ENCODE measurements around the gene TPSG1. TPM values are rescaled to one million over a fixed set of nuclear protein-coding genes. Genes with fewer than 3 reads are reported as not detected.
"Not testable (repeated sequence)": the region's sequence is repeated elsewhere in the genome, so short reads cannot be mapped to it uniquely, and the experiment has no call there.

The TPSG1 gene
- total RNA-seq, result under 1 TPM in 1 of 3 donors, not detected in 2; 0.40 TPM
- total RNA-seq (2013), result not detected

- Mint-ChIP-seq H3K4me1 (no peaks in the 10 kb centered on the region), H3K36me3 (no peaks in the 10 kb centered on the region), H3K27me3 (ENCODE audit: low read depth in 2 of 2) (no peaks in the 10 kb centered on the region), H3K27ac (no peak within 1 kb of the TSS), H3K4me3 (no peak within 1 kb of the TSS), H3K9me3 (no peaks in the 10 kb centered on the region)
- H3K4me3 ChIP-seq (ENCODE audit: low read length), result no peak within 1 kb of the TSS
- no peaks in the 10 kb centered on the region for H3K27me3 ChIP-seq (ENCODE audit: control insufficient read depth, insufficient read depth, low read length)
- DNase-seq (no peak), ATAC-seq (no peak)
- no peak for TF ChIP-seq CTCF (IDR thresholded peaks at IDR 0.05)
- no peaks in the 10 kb centered on the region for H3K36me3 ChIP-seq (ENCODE audit: control insufficient read depth, insufficient read depth, low read length)
- peaks cover 3% of the 10 kb centered on the region for H3K4me1 ChIP-seq (ENCODE audit: control insufficient read depth, insufficient read depth, low read length)
- H3K9me3 ChIP-seq (ENCODE audit: control insufficient read depth, insufficient read depth, low read length), result no peaks in the 10 kb centered on the region
- 78% methylated on average over 10 of the region's 10 CpGs for WGBS (ENCODE audit: insufficient coverage)
- intact Hi-C loops (cut with micrococcal nuclease), result no loop called here
- H3K27ac ChIP-seq (ENCODE audit: low read length), result no peak within 1 kb of the TSS
These were observed at the start of gene TPSG1 for GRCh38 chr16:1225051-1225451. Gene TPSG1 (minus strand): TSS chr16:1225268. CDS start chr16:1225252, 16 bp downstream.

- WGBS (ENCODE audit: insufficient coverage), result 86% methylated on average over 1 of the region's 7 CpGs
- TF ChIP-seq CTCF (IDR thresholded peaks at IDR 0.05), result no peak
- Histone ChIP-seq H3K4me3 (ENCODE audit: low read length) (no peak overlapping the region), H3K27me3 (ENCODE audit: control insufficient read depth, insufficient read depth, low read length) (no peaks in the 10 kb centered on the region), H3K36me3 (ENCODE audit: control insufficient read depth, insufficient read depth, low read length) (no peaks in the 10 kb centered on the region), H3K4me1 (ENCODE audit: control insufficient read depth, insufficient read depth, low read length) (peaks cover 5% of the 10 kb centered on the region), H3K27ac (ENCODE audit: low read length) (no peak overlapping the region), H3K9me3 (ENCODE audit: control insufficient read depth, insufficient read depth, low read length) (no peaks in the 10 kb centered on the region)
- ATAC-seq (no peak), DNase-seq (no peak)
- no peaks in the 10 kb centered on the region for H3K9me3 Mint-ChIP-seq
- no peaks in the 10 kb centered on the region for H3K36me3 Mint-ChIP-seq
- intact Hi-C loops (cut with micrococcal nuclease), result no loop called here
- H3K27ac Mint-ChIP-seq, result no peak overlapping the region
- H3K4me3 Mint-ChIP-seq, result no peak overlapping the region
- peaks cover 0 to 10% of the 10 kb centered on the region in 2 donors for H3K4me1 Mint-ChIP-seq
- peaks cover 0 to 18% of the 10 kb centered on the region in 2 donors for H3K27me3 Mint-ChIP-seq (ENCODE audit: low read depth in 2 of 2)
These were observed 49.7 kb upstream of the TPSG1 start for GRCh38 chr16:1274767-1275166.

GRCh38 chr16:1273816-1274215, 48.7 kb upstream of the TPSG1 start:
- H3K4me3 ChIP-seq (ENCODE audit: low read length), result no peak overlapping the region
- H3K27me3 ChIP-seq (ENCODE audit: control insufficient read depth, insufficient read depth, low read length), result no peaks in the 10 kb centered on the region
- peaks cover 5% of the 10 kb centered on the region for H3K4me1 ChIP-seq (ENCODE audit: control insufficient read depth, insufficient read depth, low read length)
- no peak overlapping the region for H3K27ac ChIP-seq (ENCODE audit: low read length)
- TF ChIP-seq CTCF (IDR thresholded peaks at IDR 0.05), result no peak
- Mint-ChIP-seq H3K27me3 (ENCODE audit: low read depth in 2 of 2) (peaks cover 0 to 18% of the 10 kb centered on the region in 2 donors), H3K9me3 (no peaks in the 10 kb centered on the region), H3K27ac (no peak overlapping the region), H3K4me3 (no peak overlapping the region), H3K36me3 (no peaks in the 10 kb centered on the region), H3K4me1 (peaks cover 0 to 10% of the 10 kb centered on the region in 2 donors)
- no peaks in the 10 kb centered on the region for H3K9me3 ChIP-seq (ENCODE audit: control insufficient read depth, insufficient read depth, low read length)
- intact Hi-C loops (cut with micrococcal nuclease), result no loop called here
- ATAC-seq (no peak), DNase-seq (no peak)
- no peaks in the 10 kb centered on the region for H3K36me3 ChIP-seq (ENCODE audit: control insufficient read depth, insufficient read depth, low read length)
- WGBS (ENCODE audit: insufficient coverage), result 85% methylated on average over 15 of the region's 15 CpGs

- Histone ChIP-seq H3K27me3 (ENCODE audit: control insufficient read depth, insufficient read depth, low read length) (no peaks in the 10 kb centered on the region), H3K27ac (ENCODE audit: low read length) (no peak overlapping the region), H3K4me3 (ENCODE audit: low read length) (no peak overlapping the region), H3K4me1 (ENCODE audit: control insufficient read depth, insufficient read depth, low read length) (peaks cover 5% of the 10 kb centered on the region), H3K36me3 (ENCODE audit: control insufficient read depth, insufficient read depth, low read length) (no peaks in the 10 kb centered on the region), H3K9me3 (ENCODE audit: control insufficient read depth, insufficient read depth, low read length) (no peaks in the 10 kb centered on the region)
- no peak overlapping the region for H3K27ac Mint-ChIP-seq
- intact Hi-C loops (cut with micrococcal nuclease), result no loop called here
- TF ChIP-seq CTCF (IDR thresholded peaks at IDR 0.05), result no peak
- peaks cover 0 to 10% of the 10 kb centered on the region in 2 donors for H3K4me1 Mint-ChIP-seq
- DNase-seq, result no peak
- ATAC-seq, result no peak
- H3K4me3 Mint-ChIP-seq, result no peak overlapping the region
- H3K36me3 Mint-ChIP-seq, result no peaks in the 10 kb centered on the region
- no peaks in the 10 kb centered on the region for H3K9me3 Mint-ChIP-seq
- peaks cover 0 to 16% of the 10 kb centered on the region in 2 donors for H3K27me3 Mint-ChIP-seq (ENCODE audit: low read depth in 2 of 2)
- 81% methylated on average over 9 of the region's 9 CpGs for WGBS (ENCODE audit: insufficient coverage)
These were observed 47.6 kb upstream of the TPSG1 start for GRCh38 chr16:1272453-1273198.

- H3K27me3 Mint-ChIP-seq (ENCODE audit: low read depth in 2 of 2), result peaks cover 0 to 15% of the 10 kb centered on the region in 2 donors
- not testable (repeated sequence) for H3K27me3 ChIP-seq (ENCODE audit: control insufficient read depth, insufficient read depth, low read length); H3K4me3 Mint-ChIP-seq
These were observed 46.8 kb upstream of the TPSG1 start for GRCh38 chr16:1271724-1272413.

More at GRCh38 chr16:1271724-1272413, 46.8 kb upstream of the TPSG1 start:
- H3K36me3 ChIP-seq (ENCODE audit: control insufficient read depth, insufficient read depth, low read length); ATAC-seq; H3K9me3 Mint-ChIP-seq; H3K27ac ChIP-seq (ENCODE audit: low read length); intact Hi-C loops (cut with micrococcal nuclease); H3K4me3 ChIP-seq (ENCODE audit: low read length); DNase-seq; H3K4me1 Mint-ChIP-seq; H3K9me3 ChIP-seq (ENCODE audit: control insufficient read depth, insufficient read depth, low read length); H3K27ac Mint-ChIP-seq; H3K4me1 ChIP-seq (ENCODE audit: control insufficient read depth, insufficient read depth, low read length); H3K36me3 Mint-ChIP-seq: not testable (repeated sequence)
- 25% methylated on average over 19 of the region's 19 CpGs for WGBS (ENCODE audit: insufficient coverage)

Measured in natural killer cell (primary cell).